Karpas-422 (cell line): Measurements from ENCODE around the gene CCNYL1. TPM values are rescaled to one million over a fixed set of nuclear protein-coding genes. Genes with fewer than 3 reads are reported as not detected.
"Not testable (repeated sequence)": the region's sequence is repeated elsewhere in the genome, so short reads cannot be mapped to it uniquely, and the experiment has no call there.

ENCODE experiments used
- DNase-seq: peaks from one replicate; pipeline ENCODE4 v3.0.0-alpha.2; 2015
- H2AFZ ChIP-seq: fragments of 200-600 bp; sonication (generic); 2 replicates; pipeline ENCODE4 v1.6.1; 2014; ENCODE audit warnings: antibody characterized with exemption, low read length, mixed read lengths
- H3K27ac ChIP-seq: fragments of 200-600 bp; sonication (generic); 2 replicates; pipeline ENCODE4 v1.5.1; 2014; ENCODE audit warnings: mild to moderate bottlenecking, low read length, moderate library complexity
- H3K27me3 ChIP-seq: fragments of 200-600 bp; sonication (generic); 2 replicates; pipeline ENCODE4 v1.6.1; 2014; ENCODE audit warnings: low read length, mixed read lengths
- H3K36me3 ChIP-seq: fragments of 200-600 bp; sonication (generic); 2 replicates; pipeline ENCODE4 v1.6.1; 2014; ENCODE audit warnings: low read length, mixed read lengths; ENCODE audit not compliant: insufficient read depth
- H3K4me1 ChIP-seq: fragments of 200-600 bp; sonication (generic); 2 replicates; pipeline ENCODE4 v1.6.1; 2014; ENCODE audit warnings: mild to moderate bottlenecking, low read length, mixed read lengths
- H3K4me2 ChIP-seq: fragments of 200-600 bp; sonication (generic); 2 replicates; pipeline ENCODE4 v1.6.1; 2014; ENCODE audit warnings: low read length, low read depth, mild to moderate bottlenecking; ENCODE audit not compliant: poor library complexity, severe bottlenecking
- H3K4me3 ChIP-seq: fragments of 200-600 bp; sonication (generic); 2 replicates; pipeline ENCODE4 v1.5.1; 2014; ENCODE audit warnings: mild to moderate bottlenecking, antibody characterized with exemption, low read length, mixed read lengths
- H3K79me2 ChIP-seq: fragments of 200-600 bp; sonication (generic); 2 replicates; pipeline ENCODE4 v1.6.1; 2014; ENCODE audit warnings: mild to moderate bottlenecking, low read length, mixed read lengths
- H3K9ac ChIP-seq: fragments of 200-600 bp; sonication (generic); 2 replicates; pipeline ENCODE4 v1.6.0; 2014; ENCODE audit warnings: low read length
- H3K9me2 ChIP-seq: fragments of 200-600 bp; sonication (generic), shearing (Covaris generic); replicated peaks from 2 replicates; pipeline ENCODE4 v1.6.0; 2014; ENCODE audit warnings: mild to moderate bottlenecking, low read length, moderate library complexity; ENCODE audit not compliant: insufficient read depth
- H3K9me3 ChIP-seq: fragments of 300-700, 200-600 bp; sonication (generic); 2 replicates; pipeline ENCODE4 v1.6.1; 2014; ENCODE audit warnings: low read length, mixed read lengths
- H4K20me1 ChIP-seq: fragments of 200-600 bp; sonication (generic); 2 replicates; pipeline ENCODE4 v1.6.1; 2014; ENCODE audit warnings: mild to moderate bottlenecking, antibody characterized with exemption, low read length, low read depth; ENCODE audit not compliant: insufficient read depth
- total RNA-seq: library from RNA; depleted of rRNA; stranded (reverse); fragments of >200 nt; shearing (Covaris generic); gene quantifications from 2 replicates; pipeline ENCODE4 v1.2.3, GENCODE V29; 2014; ENCODE audit warnings: low replicate concordance

The CCNYL1 gene
- total RNA-seq, 1 experiment from 2014 or later: 30.5 TPM

- Histone ChIP-seq H3K4me1 (no peaks in the 10 kb centered on the region), H3K27me3 (no peaks in the 10 kb centered on the region), H3K27ac (no peak overlapping the region), H3K79me2 (no peaks in the 10 kb centered on the region), H2AFZ (no peak overlapping the region), H3K9me2 (no peaks in the 10 kb centered on the region), H3K4me3 (no peak overlapping the region), H3K4me2 (no peak overlapping the region), H4K20me1 (no peaks in the 10 kb centered on the region), H3K36me3 (no peaks in the 10 kb centered on the region), H3K9me3 (no peaks in the 10 kb centered on the region), H3K9ac (no peak overlapping the region)
- no peak for DNase-seq
Observed at GRCh38 chr2:207681431-207681830, 30.0 kb upstream of the CCNYL1 start.

GRCh38 chr2:207682557-207682956 is 28.9 kb upstream of the CCNYL1 start:
- no peaks in the 10 kb centered on the region for H3K4me1 ChIP-seq
- H3K9me3 ChIP-seq: no peaks in the 10 kb centered on the region
- H3K27me3 ChIP-seq: no peaks in the 10 kb centered on the region
- H3K4me3 ChIP-seq: no peak overlapping the region
- no peaks in the 10 kb centered on the region for H3K79me2 ChIP-seq
- H3K4me2 ChIP-seq: no peak overlapping the region
- no peak overlapping the region for H2AFZ ChIP-seq
- no peak for DNase-seq
- H3K36me3 ChIP-seq: no peaks in the 10 kb centered on the region
- H3K9me2 ChIP-seq: no peaks in the 10 kb centered on the region
- no peak overlapping the region for H3K9ac ChIP-seq
- H3K27ac ChIP-seq: no peak overlapping the region
- H4K20me1 ChIP-seq: no peaks in the 10 kb centered on the region

GRCh38 chr2:207683438-207683837 is 28.0 kb upstream of the CCNYL1 start:
- DNase-seq: no peak
- H2AFZ ChIP-seq: no peak overlapping the region
- H3K9ac ChIP-seq: no peak overlapping the region
- no peaks in the 10 kb centered on the region for H4K20me1 ChIP-seq
- H3K9me2 ChIP-seq: no peaks in the 10 kb centered on the region
- H3K9me3 ChIP-seq: no peaks in the 10 kb centered on the region
- no peaks in the 10 kb centered on the region for H3K4me1 ChIP-seq
- no peak overlapping the region for H3K4me3 ChIP-seq
- H3K36me3 ChIP-seq: no peaks in the 10 kb centered on the region
- no peaks in the 10 kb centered on the region for H3K79me2 ChIP-seq
- no peak overlapping the region for H3K27ac ChIP-seq
- H3K4me2 ChIP-seq: no peak overlapping the region
- H3K27me3 ChIP-seq: no peaks in the 10 kb centered on the region

- H3K79me2 ChIP-seq: no peaks in the 10 kb centered on the region
- no peak overlapping the region for H3K27ac ChIP-seq
- no peak overlapping the region for H2AFZ ChIP-seq
- no peaks in the 10 kb centered on the region for H3K4me1 ChIP-seq
- no peaks in the 10 kb centered on the region for H3K9me3 ChIP-seq
- H3K9me2 ChIP-seq: no peaks in the 10 kb centered on the region
- no peak for DNase-seq
- H3K36me3 ChIP-seq: no peaks in the 10 kb centered on the region
- no peak overlapping the region for H3K9ac ChIP-seq
- H3K4me3 ChIP-seq: no peak overlapping the region
- no peaks in the 10 kb centered on the region for H4K20me1 ChIP-seq
- H3K4me2 ChIP-seq: no peak overlapping the region
- no peaks in the 10 kb centered on the region for H3K27me3 ChIP-seq
Observed at GRCh38 chr2:207683879-207684627, 27.4 kb upstream of the CCNYL1 start.

- no peak overlapping the region for H3K4me2 ChIP-seq
- H2AFZ ChIP-seq: no peak overlapping the region
- no peaks in the 10 kb centered on the region for H3K36me3 ChIP-seq
- no peak overlapping the region for H3K4me3 ChIP-seq
- H3K4me1 ChIP-seq: no peaks in the 10 kb centered on the region
- DNase-seq: no peak
- H3K27me3 ChIP-seq: no peaks in the 10 kb centered on the region
- no peaks in the 10 kb centered on the region for H3K79me2 ChIP-seq
- H3K9ac ChIP-seq: no peak overlapping the region
- no peaks in the 10 kb centered on the region for H3K9me3 ChIP-seq
- H4K20me1 ChIP-seq: no peaks in the 10 kb centered on the region
- no peaks in the 10 kb centered on the region for H3K9me2 ChIP-seq
- no peak overlapping the region for H3K27ac ChIP-seq
Observed at GRCh38 chr2:207686812-207687211, 24.6 kb upstream of the CCNYL1 start.

- no peaks in the 10 kb centered on the region for H3K4me1 ChIP-seq
- H3K27me3 ChIP-seq: no peaks in the 10 kb centered on the region
- H3K9me2 ChIP-seq: no peaks in the 10 kb centered on the region
- H2AFZ ChIP-seq: no peak overlapping the region
- no peaks in the 10 kb centered on the region for H3K36me3 ChIP-seq
- no peak overlapping the region for H3K27ac ChIP-seq
- no peaks in the 10 kb centered on the region for H3K9me3 ChIP-seq
- H3K4me3 ChIP-seq: no peak overlapping the region
- DNase-seq: no peak
- no peak overlapping the region for H3K4me2 ChIP-seq
- no peaks in the 10 kb centered on the region for H4K20me1 ChIP-seq
- H3K79me2 ChIP-seq: no peaks in the 10 kb centered on the region
- H3K9ac ChIP-seq: no peak overlapping the region
Observed at GRCh38 chr2:207688597-207688996, 22.8 kb upstream of the CCNYL1 start.

GRCh38 chr2:207690845-207691461 is 20.5 kb upstream of the CCNYL1 start:
- not testable (repeated sequence) for H3K9ac ChIP-seq, H3K4me2 ChIP-seq, H3K36me3 ChIP-seq, H2AFZ ChIP-seq, H3K27me3 ChIP-seq, H3K9me2 ChIP-seq, H3K4me1 ChIP-seq, H3K4me3 ChIP-seq, H4K20me1 ChIP-seq, H3K27ac ChIP-seq, H3K9me3 ChIP-seq, DNase-seq, H3K79me2 ChIP-seq

- H3K79me2 ChIP-seq: no peaks in the 10 kb centered on the region
- H3K36me3 ChIP-seq: no peaks in the 10 kb centered on the region
- 0 out of 2 replicates have a peak overlapping the region, but pooled peaks have one; percentile 10 for H2AFZ ChIP-seq
- H3K4me2 ChIP-seq: no peak overlapping the region
- no peak overlapping the region for H3K27ac ChIP-seq
- DNase-seq: peak; percentile 81
- H3K9me3 ChIP-seq: no peaks in the 10 kb centered on the region
- H3K4me3 ChIP-seq: no peak overlapping the region
- H3K27me3 ChIP-seq: no peaks in the 10 kb centered on the region
- no peaks in the 10 kb centered on the region for H3K9me2 ChIP-seq
- no peaks in the 10 kb centered on the region for H4K20me1 ChIP-seq
- no peaks in the 10 kb centered on the region for H3K4me1 ChIP-seq
- H3K9ac ChIP-seq: no peak overlapping the region
Observed at GRCh38 chr2:207692206-207693065, 19.0 kb upstream of the CCNYL1 start.
